GM12878 (cell line): ENCODE results near the gene RTF1. TPM values are rescaled to one million over a fixed set of nuclear protein-coding genes. Genes with fewer than 3 reads are reported as not detected.

Source experiments
- ATAC-seq: fragments of 200-7000 bp; cut with Tn5 transposase; 3 replicates; pipeline ENCODE4 v1.9.1; 2020; ENCODE audit warnings: mild to moderate bottlenecking, moderate library complexity
- BruUV-seq: library from RNA; stranded (reverse); fragments of 400-500 nt; replicated peaks from 2 replicates; lab custom pipeline; 2021; lab: Mats Ljungman, UMichigan
- CTCF ChIA-PET: fragments of 300-600 bp; sonication (Branson Sonifier 250); formaldehyde crosslinking; extraction: SDS; loops from one replicate; lab custom pipeline; 2021; ENCODE audit warnings: inconsistent platforms; lab: Yijun Ruan, JAX
- POLR2A ChIA-PET: fragments of 350-600 bp; formaldehyde crosslinking; extraction: SDS; loops from one replicate; lab custom pipeline; 2021; ENCODE audit warnings: inconsistent platforms; lab: Charles Lee
- RAD21 ChIA-PET: fragments of 300-600 bp; sonication (Branson Sonifier 250); formaldehyde crosslinking; loops from one replicate; lab custom pipeline; 2023; ENCODE audit warnings: antibody characterized with exemption; ENCODE audit not compliant: unreplicated experiment; lab: Charles Lee
- SMC1A ChIA-PET: fragments of 300-600 bp; sonication (Branson Sonifier 250); formaldehyde crosslinking; loops from one replicate; lab custom pipeline; 2023; ENCODE audit not compliant: unreplicated experiment, uncharacterized antibody; lab: Charles Lee
- DNase-seq: peaks from one replicate; pipeline ENCODE4 v3.0.0-alpha.2; 2011; ENCODE audit warnings: low read depth, low spot score
- FAIRE-seq: peaks from 3 replicates; lab custom pipeline; 2011; peaks lifted over from hg19 to GRCh38; lab: Jason Lieb, UNC
- H2AFZ ChIP-seq: 2 replicates; pipeline ENCODE4 v1.6.0; 2011; ENCODE audit warnings: low read depth, low read length, control low read depth; ENCODE audit not compliant: control insufficient read depth
- H3K27ac ChIP-seq: 2 replicates; pipeline ENCODE4 v1.5.1; 2011; ENCODE audit warnings: control low read depth; ENCODE audit not compliant: control insufficient read depth, insufficient read depth
- H3K27me3 ChIP-seq, 2 experiments: replicated peaks in 1 of 2; 2 replicates each; pipeline versions ENCODE4 v1.6.0 to v1.6.1; 2011; ENCODE audit warnings: low read length in 1 of 2; ENCODE audit not compliant: control insufficient read depth in 2 of 2, insufficient read depth in 2 of 2
- H3K36me3 ChIP-seq, 2 experiments: 2 replicates each; pipeline ENCODE4 v1.5.1; 2011; ENCODE audit warnings: low read length in 1 of 2; ENCODE audit not compliant: control insufficient read depth in 2 of 2, insufficient read depth in 2 of 2
- H3K4me1 ChIP-seq: 2 replicates; pipeline ENCODE4 v1.6.1; 2011; ENCODE audit warnings: mild to moderate bottlenecking, low read length, moderate library complexity, mixed read lengths; ENCODE audit not compliant: control insufficient read depth, insufficient read depth
- H3K4me2 ChIP-seq: 2 replicates; pipeline ENCODE4 v1.6.0; 2011; ENCODE audit warnings: control low read depth; ENCODE audit not compliant: control insufficient read depth, insufficient read depth
- H3K4me3 ChIP-seq: fragments of 200-600 bp; sonication (generic); 2 replicates; pipeline ENCODE4 v1.5.1; 2016
- H3K79me2 ChIP-seq: 2 replicates; pipeline ENCODE4 v1.6.0; 2011; ENCODE audit warnings: low read length; ENCODE audit not compliant: control insufficient read depth, insufficient read depth
- H3K9ac ChIP-seq: 2 replicates; pipeline ENCODE4 v1.8.0; 2011; ENCODE audit warnings: low read length, control low read depth, mixed read lengths; ENCODE audit not compliant: control insufficient read depth, insufficient read depth
- H3K9me3 ChIP-seq: replicated peaks from 3 replicates; pipeline ENCODE4 v1.5.1; 2011; ENCODE audit warnings: mild to moderate bottlenecking, low read length; ENCODE audit not compliant: control insufficient read depth, insufficient read depth
- H4K20me1 ChIP-seq: 2 replicates; pipeline ENCODE4 v1.6.0; 2011; ENCODE audit not compliant: control insufficient read depth, insufficient read depth
- EED ChIP-seq: sonication (generic); IDR thresholded peaks from 2 replicates; pipeline ENCODE4 v1.6.1; 2016; ENCODE audit warnings: antibody characterized with exemption, low read depth
- ZNF24 ChIP-seq: fragments of 450-650 bp; IDR thresholded peaks from 2 replicates; pipeline ENCODE4 v1.6.1; 2017; ENCODE audit warnings: antibody characterized with exemption, mild to moderate bottlenecking
- WGBS: methylation state at CpG from one replicate; pipeline ENCODE4 v1.1.6; 2016; ENCODE audit warnings: low lambda C conversion rate; ENCODE audit not compliant: insufficient replicate concordance, insufficient coverage; ENCODE audit errors: missing lambda C conversion rate; 5-methylcytosine and 5-hydroxymethylcytosine counted together
- in situ Hi-C: fragments of 300-500 bp; cut with MboI; formaldehyde crosslinking; loops from 9 replicates; pipeline ENCODE4 v1.14.3; 2018; ENCODE audit warnings: mixed read lengths
- intact Hi-C: fragments of 100-400 bp; cut with micrococcal nuclease; formaldehyde crosslinking; loops from one replicate; pipeline ENCODE4 v1.14.2; 2022; ENCODE audit not compliant: unreplicated experiment
- polyA plus RNA-seq, 11 experiments: library from polyadenylated mRNA; depleted of rRNA in 4 of 11; unstranded in 6 of 11; stranded (reverse) in 5 of 11; fragments of >200 nt; fragmentation: Nextera tagmentation in 4 of 11; fragmentation: Illumina TruSeq in 1 of 11; extraction: Ambion mirVana in 4 of 11; extraction: Trizol in 1 of 11; gene quantifications; 1 replicate in 1 of 11; 2 replicates in 10 of 11; pipeline versions ENCODE4 v1.2.1 to v1.2.3, GENCODE V29; 2011 to 2016; ENCODE audit warnings: inconsistent platforms in 2 of 11, missing spikeins in 2 of 11, low read depth in 1 of 11
- total RNA-seq, 4 experiments: library from RNA; depleted of rRNA in 3 of 4; stranded (reverse); fragments of >200 nt in 3 of 4; fragmentation: Illumina TruSeq in 1 of 4; extraction: Trizol in 1 of 4; gene quantifications; 2 replicates each; pipeline versions ENCODE4 v1.2.1 to v1.2.3, GENCODE V29; 2013 to 2021

RTF1 gene
- total and polyA plus RNA-seq, 10 of the 15 experiments (the other 5 are each of a cell fraction or from before 2014, with no cell fraction given), result 7.2 to 67.9 (median 32.3) TPM

GRCh38 chr15:41494922-41495735 lies 78.2 kb downstream of the RTF1 start:
- Histone ChIP-seq H3K9me3 (no peaks in the 10 kb centered on the region), H3K27ac (no peak overlapping the region), H3K4me3 (peak overlapping the region; percentile 73), H3K4me1 (peaks cover 23% of the 10 kb centered on the region), H2AFZ (no peak overlapping the region), H4K20me1 (no peaks in the 10 kb centered on the region; the same call in 1 of the 2 replicates), H3K9ac (no peak overlapping the region), H3K36me3 (no peaks in the 10 kb centered on the region), H3K4me2 (peak overlapping the region; percentile 89), H3K79me2 (no peaks in the 10 kb centered on the region), H3K27me3 (peaks cover 7 to 8% of the 10 kb centered on the region in 2 experiments; a peak in 3 of 4 replicates)
- POLR2A ChIA-PET, result interaction anchor here (0.6 kb wide), 1 partner anchor 16 kb away, joined by 3 read pairs; no protein-coding TSS in a partner anchor
- RAD21 ChIA-PET, result interaction anchor here (1.1 kb wide), 1 partner anchor 18 kb away, joined by 3 read pairs; the partner anchor contains the start of gene LTK
- in situ Hi-C loops, result no loop called here
- DNase-seq (no peak), ATAC-seq (peak; percentile 27), FAIRE-seq (no peak)
- no TSS peak for BruUV-seq
- SMC1A ChIA-PET, result interaction anchor here (2.2 kb wide), 1 partner anchor 13 kb away, joined by 8 read pairs; no protein-coding TSS in a partner anchor
- intact Hi-C loops, result no loop called here
- TF ChIP-seq EED (0 out of 2 replicates have a peak, but pooled peaks have one; percentile 12), ZNF24 (no peak)
- CTCF ChIA-PET, result interaction anchor here (0.6 to 3.2 kb wide), 3 partner anchors 29 to 31 kb away, joined by 3 to 19 read pairs (median 5); no protein-coding TSS in a partner anchor
- whole genome bisulfite sequencing, result 3% methylated on average over 50 of the region's 60 CpGs
